Activated CD4-positive, alpha-beta T cell treated with anti-CD3 and anti-CD28 coated beads for 36 hours (primary cell): ENCODE measurements around the gene SLC9A7. TPM values are rescaled to one million over a fixed set of nuclear protein-coding genes. Genes with fewer than 3 reads are reported as not detected.
A peak's percentile ranks its signal among the peaks of the same experiment; 100 is the strongest.

Source experiments
- ATAC-seq: fragments of 200-7000 bp; cut with Tn5 transposase; one replicate; pipeline ENCODE4 v1.10.0; 2021; ENCODE audit warnings: mild to moderate bottlenecking, moderate library complexity
- CTCF ChIA-PET: fragments of 350-600 bp; sonication (Branson Sonifier 250); formaldehyde crosslinking; loops from one replicate; lab custom pipeline; 2021; ENCODE audit warnings: antibody characterized with exemption; lab: Charles Lee
- POLR2A ChIA-PET: fragments of 350-600 bp; sonication (Branson Sonifier 250); formaldehyde crosslinking; loops from one replicate; lab custom pipeline; 2021; ENCODE audit warnings: antibody characterized with exemption, inconsistent platforms; lab: Charles Lee
- DNase-seq: peaks from one replicate; pipeline ENCODE4 v3.0.0-alpha.2; 2020
- H3K27ac Mint-ChIP-seq: one replicate; pipeline ENCODE4 v1.8.0; 2021; ENCODE audit warnings: mixed read lengths
- H3K27me3 Mint-ChIP-seq: one replicate; pipeline ENCODE4 v1.8.0; 2021; ENCODE audit warnings: mixed read lengths
- H3K36me3 Mint-ChIP-seq: one replicate; pipeline ENCODE4 v1.8.0; 2021; ENCODE audit warnings: low read depth, mixed read lengths
- H3K4me1 Mint-ChIP-seq: one replicate; pipeline ENCODE4 v1.8.0; 2021; ENCODE audit warnings: mixed read lengths
- H3K4me3 Mint-ChIP-seq: one replicate; pipeline ENCODE4 v1.8.0; 2021; ENCODE audit warnings: mild to moderate bottlenecking, moderate library complexity, mixed read lengths
- H3K9me3 Mint-ChIP-seq: one replicate; pipeline ENCODE4 v1.8.0; 2021; ENCODE audit warnings: low read depth, mixed read lengths
- intact Hi-C, 2 experiments: fragments of 100-400 bp; cut with DNase I in 1 of 2; cut with micrococcal nuclease in 1 of 2; formaldehyde crosslinking; loops; one replicate each; pipeline versions ENCODE4 v1.14.2 to v1.15.1; 2022 to 2024; cut with DNase I, micrococcal nuclease
- total RNA-seq, 2 experiments: library from RNA; stranded (reverse); gene quantifications; one replicate each; pipeline ENCODE4 v1.2.3, GENCODE V29; 2021

SLC9A7 gene
- total RNA-seq, 2 experiments from 2014 or later = 16.3 to 19.2 TPM

DNA sequence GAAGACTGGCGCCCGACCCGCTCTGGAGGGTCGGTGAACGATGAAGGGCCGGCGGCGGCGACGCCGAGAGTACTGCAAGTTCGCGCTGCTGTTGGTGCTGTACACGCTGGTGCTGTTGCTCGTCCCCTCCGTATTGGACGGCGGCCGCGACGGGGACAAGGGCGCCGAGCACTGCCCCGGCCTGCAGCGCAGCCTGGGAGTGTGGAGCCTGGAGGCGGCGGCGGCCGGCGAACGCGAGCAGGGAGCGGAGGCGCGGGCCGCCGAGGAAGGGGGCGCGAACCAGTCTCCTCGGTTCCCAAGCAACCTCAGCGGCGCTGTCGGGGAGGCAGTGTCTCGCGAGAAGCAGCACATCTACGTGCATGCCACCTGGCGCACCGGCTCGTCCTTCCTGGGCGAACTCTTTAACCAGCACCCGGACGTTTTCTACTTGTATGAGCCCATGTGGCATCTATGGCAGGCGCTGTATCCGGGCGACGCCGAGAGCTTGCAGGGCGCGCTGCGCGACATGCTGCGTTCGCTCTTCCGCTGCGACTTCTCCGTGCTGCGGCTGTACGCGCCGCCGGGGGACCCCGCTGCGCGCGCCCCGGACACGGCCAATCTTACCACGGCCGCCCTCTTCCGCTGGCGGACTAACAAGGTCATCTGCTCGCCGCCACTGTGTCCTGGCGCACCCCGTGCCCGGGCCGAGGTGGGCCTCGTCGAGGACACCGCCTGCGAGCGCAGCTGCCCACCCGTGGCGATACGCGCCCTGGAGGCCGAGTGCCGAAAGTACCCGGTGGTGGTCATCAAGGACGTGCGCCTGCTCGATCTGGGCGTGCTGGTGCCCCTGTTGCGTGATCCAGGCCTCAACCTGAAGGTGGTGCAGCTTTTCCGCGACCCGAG, 184.8 kb downstream of the SLC9A7 start:
- ATAC-seq (peak; percentile 23), DNase-seq (peak; percentile 82)
- CTCF ChIA-PET = interaction anchor here (0.6 kb wide), 1 partner anchor 1089 kb away, joined by 3 read pairs; no protein-coding TSS in a partner anchor
- Mint-ChIP-seq H3K4me1 (peaks cover 44% of the 10 kb centered on the region), H3K4me3 (peak overlapping the region; percentile 77), H3K27ac (peak overlapping the region; percentile 60), H3K9me3 (no peaks in the 10 kb centered on the region), H3K36me3 (peaks cover 5% of the 10 kb centered on the region), H3K27me3 (no peaks in the 10 kb centered on the region)
- POLR2A ChIA-PET = no interaction called here
- intact Hi-C loops = loop anchor here (1.0 to 10.0 kb wide), 12 partner anchors 13 to 952 kb away; partner anchors contain the start of gene ZNF674 (in 1 of the 2)

GRCh38 chrX:46573331-46573891, 185.5 kb downstream of the SLC9A7 start, which contains the start of gene CHST7:
TSS of gene CHST7 (plus strand) at chrX:46573765. CDS start at chrX:46573932, 167 bp downstream.
- POLR2A ChIA-PET = interaction anchor here (0.7 to 1.3 kb wide), 2 partner anchors 15 to 185 kb away, joined by 3 to 5 read pairs; partner anchors contain the start of gene SLC9A7
- Mint-ChIP-seq H3K9me3 (no peaks in the 10 kb centered on the region), H3K27ac (peak within 1 kb of the TSS; percentile 95), H3K4me1 (peaks cover 41% of the 10 kb centered on the region), H3K36me3 (peaks cover 3% of the 10 kb centered on the region), H3K4me3 (peak within 1 kb of the TSS; percentile 77), H3K27me3 (no peaks in the 10 kb centered on the region)
- DNase-seq = peak; percentile 77
- CTCF ChIA-PET = interaction anchor here (0.6 to 1.6 kb wide), 3 partner anchors 14 to 1089 kb away, joined by 3 to 6 read pairs (median 4); partner anchors contain the start of gene RP2
- intact Hi-C loops = loop anchor here (1.0 to 10.0 kb wide), 11 partner anchors 13 to 951 kb away; partner anchors contain the start of gene ZNF674 (in 1 of the 2)
- ATAC-seq = peak; percentile 47

- Mint-ChIP-seq H3K4me3 (peak overlapping the region; percentile 77), H3K4me1 (peaks cover 36% of the 10 kb centered on the region), H3K36me3 (no peaks in the 10 kb centered on the region), H3K9me3 (no peaks in the 10 kb centered on the region), H3K27ac (peak overlapping the region; percentile 95), H3K27me3 (no peaks in the 10 kb centered on the region)
- intact Hi-C loops = loop anchor here (1.0 to 10.0 kb wide), 14 partner anchors 14 to 950 kb away; no protein-coding TSS in a partner anchor
- CTCF ChIA-PET = interaction anchor here (0.6 to 1.6 kb wide), 6 partner anchors 10 to 265 kb away, joined by 3 to 6 read pairs (median 4); partner anchors contain the start of gene RP2
- POLR2A ChIA-PET = interaction anchor here (0.7 to 1.3 kb wide), 3 partner anchors 16 to 186 kb away, joined by 3 to 5 read pairs (median 4); partner anchors contain the start of gene SLC9A7
- peak; percentile 61 for ATAC-seq
- peak; percentile 65 for DNase-seq
Measured at GRCh38 chrX:46572340-46572936, 186.5 kb downstream of the SLC9A7 start.

DNA sequence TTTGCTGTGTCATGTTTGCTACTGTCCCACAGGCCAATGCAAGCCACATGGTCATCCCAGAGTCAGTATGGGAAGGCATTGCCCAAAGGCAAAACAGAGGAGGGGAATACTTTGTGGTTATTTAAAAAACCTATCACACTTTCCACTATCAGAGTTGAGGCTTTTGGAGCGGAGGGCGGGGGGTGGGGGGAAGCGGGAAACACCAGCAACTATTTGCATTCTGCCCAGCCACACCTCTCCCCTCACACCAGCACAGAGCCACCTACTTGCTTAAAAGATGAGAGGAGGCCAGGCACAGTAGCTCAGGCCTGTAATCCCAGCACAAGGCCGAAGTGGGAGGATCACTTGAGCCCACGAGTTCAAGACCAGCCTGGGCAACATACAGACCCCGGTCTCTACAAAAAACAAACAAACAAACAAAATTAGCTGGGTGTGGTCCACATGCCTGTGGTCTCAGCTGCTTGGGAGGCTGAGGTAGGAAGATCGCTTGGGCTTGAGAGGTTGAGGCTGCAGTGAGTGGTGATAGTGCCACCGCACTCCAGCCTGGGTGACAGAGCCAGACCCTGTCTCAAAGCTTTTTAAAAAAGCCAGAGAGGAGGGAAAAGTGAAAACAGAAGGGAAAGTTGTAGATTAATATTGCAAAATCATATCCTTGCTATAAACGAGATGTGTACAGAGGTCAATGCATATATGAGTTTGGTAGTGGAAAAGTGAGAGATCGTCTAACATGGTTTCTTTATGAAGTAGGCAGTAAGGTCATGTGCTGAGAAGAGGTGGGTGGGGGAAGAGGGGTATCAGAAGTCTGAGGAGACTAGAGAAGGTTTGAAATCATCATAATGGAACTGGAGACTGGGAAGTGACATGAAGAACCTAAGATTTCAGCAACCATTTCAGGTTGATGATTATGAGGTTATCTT, 187.2 kb downstream of the SLC9A7 start:
- ChIA-PET CTCF (interaction anchor here (0.9 to 1.6 kb wide), 4 partner anchors 15 to 71 kb away, joined by 3 to 6 read pairs (median 4); no protein-coding TSS in a partner anchor), POLR2A (interaction anchor here (0.6 to 1.3 kb wide), 3 partner anchors 17 to 133 kb away, joined by 3 to 5 read pairs (median 4); no protein-coding TSS in a partner anchor)
- H3K4me1 Mint-ChIP-seq = peaks cover 30% of the 10 kb centered on the region
- ATAC-seq = no peak
- peak overlapping the region; percentile 77 for H3K4me3 Mint-ChIP-seq
- peak; percentile 24 for DNase-seq
- H3K9me3 Mint-ChIP-seq = no peaks in the 10 kb centered on the region
- peak overlapping the region; percentile 95 for H3K27ac Mint-ChIP-seq
- H3K36me3 Mint-ChIP-seq = no peaks in the 10 kb centered on the region
- intact Hi-C loops = loop anchor here (1.0 to 10.0 kb wide), 14 partner anchors 15 to 949 kb away; no protein-coding TSS in a partner anchor
- no peaks in the 10 kb centered on the region for H3K27me3 Mint-ChIP-seq

GRCh38 chrX:46569621-46570020, 189.3 kb downstream of the SLC9A7 start:
- Mint-ChIP-seq H3K9me3 (no peaks in the 10 kb centered on the region), H3K4me1 (peaks cover 21% of the 10 kb centered on the region), H3K36me3 (no peaks in the 10 kb centered on the region), H3K27me3 (no peaks in the 10 kb centered on the region), H3K27ac (no peak overlapping the region), H3K4me3 (no peak overlapping the region)
- no peak for DNase-seq
- ATAC-seq = no peak
- intact Hi-C loops = loop anchor here (5.0 to 10.0 kb wide), 6 partner anchors 68 to 947 kb away; no protein-coding TSS in a partner anchor
- POLR2A ChIA-PET = no interaction called here
- CTCF ChIA-PET = no interaction called here

- Mint-ChIP-seq H3K4me3 (no peak overlapping the region), H3K4me1 (peaks cover 16% of the 10 kb centered on the region), H3K27ac (no peak overlapping the region), H3K27me3 (no peaks in the 10 kb centered on the region), H3K9me3 (no peaks in the 10 kb centered on the region), H3K36me3 (no peaks in the 10 kb centered on the region)
- DNase-seq = no peak
- no peak for ATAC-seq
- ChIA-PET POLR2A (no interaction called here), CTCF (no interaction called here)
- intact Hi-C loops = no loop called here
Measured at GRCh38 chrX:46567388-46567787, 191.5 kb downstream of the SLC9A7 start.

DNA sequence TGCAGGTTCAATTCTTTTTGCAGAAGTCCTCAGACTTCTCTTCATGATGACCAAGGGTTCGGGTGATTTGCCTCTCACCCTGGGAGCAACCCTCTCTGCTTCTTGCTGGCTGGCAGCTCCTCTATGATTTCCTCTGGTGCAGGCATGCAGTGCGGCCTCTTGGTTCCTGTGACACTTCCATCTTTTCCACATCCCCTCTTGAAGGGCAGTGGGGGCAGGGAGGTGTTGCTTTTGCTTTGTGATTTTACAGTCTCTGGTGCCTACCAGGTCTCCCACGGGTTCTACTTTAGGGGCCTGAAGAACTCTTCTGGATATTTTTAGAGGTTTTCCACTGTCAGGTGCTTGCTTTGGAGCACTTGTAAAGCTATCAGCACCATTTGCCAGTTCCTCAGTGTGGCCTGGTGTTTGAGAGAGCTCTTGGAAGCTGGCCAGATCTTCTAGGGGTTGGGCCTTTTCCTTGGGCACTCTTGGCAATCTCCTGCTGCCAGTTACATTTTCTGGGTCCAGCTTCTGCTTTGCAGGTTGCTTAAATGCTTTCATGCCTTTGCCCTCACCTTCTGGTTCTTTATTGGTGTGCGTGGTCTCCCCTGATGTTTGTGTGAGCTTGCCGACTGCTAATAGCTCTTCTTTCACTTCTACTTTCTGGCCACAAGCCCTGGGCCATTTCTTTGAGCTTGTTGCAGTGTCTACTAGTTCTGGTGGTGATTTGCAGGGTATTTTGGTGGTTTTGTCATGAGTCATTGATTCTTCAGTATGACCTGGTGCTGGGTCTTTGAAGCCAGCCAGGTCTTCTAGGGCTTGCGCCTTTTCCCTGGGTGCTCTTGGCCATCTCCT, 196.9 kb downstream of the SLC9A7 start:
- intact Hi-C loops = no loop called here
- H3K27ac Mint-ChIP-seq = no peak overlapping the region
- H3K36me3 Mint-ChIP-seq = no peaks in the 10 kb centered on the region
- H3K4me1 Mint-ChIP-seq = peaks cover 10% of the 10 kb centered on the region
- peak; percentile 61 for ATAC-seq
- H3K27me3 Mint-ChIP-seq = no peaks in the 10 kb centered on the region
- no peak overlapping the region for H3K4me3 Mint-ChIP-seq
- no peak for DNase-seq
- POLR2A ChIA-PET = interaction anchor here (0.7 kb wide), 1 partner anchor 1375 kb away, joined by 4 read pairs; no protein-coding TSS in a partner anchor
- H3K9me3 Mint-ChIP-seq = no peaks in the 10 kb centered on the region
- CTCF ChIA-PET = interaction anchor here (0.6 to 1.7 kb wide), 3 partner anchors 11 to 82 kb away, joined by 3 to 5 read pairs (median 4); no protein-coding TSS in a partner anchor

DNA sequence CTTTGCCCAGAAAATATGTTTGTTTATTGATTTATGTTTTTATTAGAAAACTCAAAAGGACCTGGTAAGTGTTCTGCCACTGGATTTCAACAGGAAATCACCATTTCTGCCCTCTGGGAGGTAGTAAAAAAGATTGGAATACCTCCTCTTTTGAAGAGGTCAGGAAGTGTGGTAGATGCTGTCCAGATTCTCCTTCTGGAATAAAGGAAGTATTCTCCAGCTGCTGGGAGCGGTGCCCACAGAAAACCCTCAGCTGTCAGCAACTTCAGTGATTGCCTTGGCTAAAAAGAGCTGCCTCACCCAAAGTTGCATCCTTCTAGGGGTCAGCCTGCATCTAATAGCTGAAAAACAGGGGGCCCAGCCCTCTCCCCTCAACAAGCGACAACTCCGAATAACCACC, 199.9 kb downstream of the SLC9A7 start:
- no peak overlapping the region for H3K4me3 Mint-ChIP-seq
- ChIA-PET CTCF (no interaction called here), POLR2A (no interaction called here)
- H3K27me3 Mint-ChIP-seq = no peaks in the 10 kb centered on the region
- intact Hi-C loops = no loop called here
- H3K27ac Mint-ChIP-seq = no peak overlapping the region
- no peaks in the 10 kb centered on the region for H3K9me3 Mint-ChIP-seq
- H3K4me1 Mint-ChIP-seq = peaks cover 10% of the 10 kb centered on the region
- no peak for DNase-seq
- ATAC-seq = no peak
- no peaks in the 10 kb centered on the region for H3K36me3 Mint-ChIP-seq

DNA sequence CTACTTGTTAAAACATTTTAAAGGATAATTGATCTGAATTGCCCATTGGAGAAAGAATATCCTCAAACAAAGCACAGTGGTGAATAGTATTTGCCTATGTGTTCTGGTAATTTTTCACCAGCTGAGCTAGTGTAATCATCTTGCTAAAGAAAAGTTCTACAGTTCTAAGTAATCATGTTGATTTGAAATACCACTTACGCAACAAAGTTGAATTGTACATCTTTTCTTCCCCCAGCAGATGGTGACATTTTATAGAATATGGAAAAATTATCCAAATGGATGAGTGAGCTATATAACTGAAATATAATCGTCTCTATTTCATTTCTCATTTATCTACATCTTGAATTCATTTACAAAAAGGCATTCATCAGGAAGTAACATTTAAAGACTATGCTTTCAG, 204.0 kb downstream of the SLC9A7 start:
- CTCF ChIA-PET = interaction anchor here (0.6 to 1.0 kb wide), 4 partner anchors 8 to 538 kb away, joined by 3 to 4 read pairs (median 4); no protein-coding TSS in a partner anchor
- no peaks in the 10 kb centered on the region for H3K36me3 Mint-ChIP-seq
- intact Hi-C loops = loop anchor here (1.0 kb wide), 2 partner anchors 87 to 241 kb away; no protein-coding TSS in a partner anchor
- no peaks in the 10 kb centered on the region for H3K9me3 Mint-ChIP-seq
- H3K27ac Mint-ChIP-seq = no peak overlapping the region
- ATAC-seq (no peak), DNase-seq (no peak)
- POLR2A ChIA-PET = no interaction called here
- no peaks in the 10 kb centered on the region for H3K4me1 Mint-ChIP-seq
- H3K27me3 Mint-ChIP-seq = no peaks in the 10 kb centered on the region
- no peak overlapping the region for H3K4me3 Mint-ChIP-seq
